GM19397 (cell line): ENCODE data around the gene KIF2A.

Experiments
- ATAC-seq: cut with Tn5 transposase; IDR thresholded peaks from one replicate; pipeline ENCODE4 v1.9.1; 2021; ENCODE audit warnings: mild to moderate bottlenecking, moderate library complexity; ENCODE audit not compliant: unreplicated experiment

The KIF2A gene

DNA sequence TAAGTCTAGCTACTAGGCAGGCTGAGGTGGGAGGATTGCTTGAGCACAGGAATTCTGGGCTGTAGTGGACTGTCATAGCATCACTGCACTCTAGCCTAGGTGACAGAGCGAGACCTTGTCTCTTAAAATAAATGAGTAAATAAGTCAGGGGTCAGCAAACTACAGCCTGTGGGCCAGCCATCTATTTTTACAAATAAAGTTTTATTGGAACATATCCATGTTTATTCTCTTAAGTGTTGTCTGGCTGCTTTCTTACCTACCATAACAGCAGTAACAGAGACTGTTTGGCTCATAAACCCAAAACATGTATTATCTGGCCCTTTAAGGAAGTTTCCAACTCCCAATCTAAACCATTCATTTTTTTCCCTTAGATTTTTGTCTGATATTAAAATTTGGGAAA lies 68.1 kb downstream of the KIF2A start:
- ATAC-seq, result no peak

GRCh38 chr5:62375627-62376026 lies 69.6 kb downstream of the KIF2A start:
- ATAC-seq, result no peak

GRCh38 chr5:62376064-62376463 lies 70.1 kb downstream of the KIF2A start:
- ATAC-seq, result no peak

- ATAC-seq, result no peak
Measured at GRCh38 chr5:62385131-62385530, 79.1 kb downstream of the KIF2A start.

GRCh38 chr5:62385816-62386400 lies 79.9 kb downstream of the KIF2A start:
- ATAC-seq, result no peak

DNA sequence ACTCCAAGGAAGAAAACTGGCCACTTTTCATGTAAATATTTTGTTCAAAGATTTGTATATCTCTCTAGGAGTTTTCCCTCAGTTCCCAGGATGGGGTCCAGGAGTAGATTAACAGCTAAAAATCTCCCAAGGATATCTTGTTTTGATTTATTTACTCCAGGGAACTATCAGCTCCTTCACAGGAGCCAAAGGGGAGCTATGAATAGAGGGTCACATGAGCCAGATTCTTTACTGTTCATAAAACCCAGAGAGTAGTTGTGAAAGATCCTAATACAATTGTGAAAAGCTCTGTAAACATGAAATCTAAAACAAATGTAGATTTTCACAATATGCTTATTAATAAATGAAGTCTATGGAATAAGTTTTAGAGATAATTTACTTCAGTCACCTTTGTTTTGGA lies 80.8 kb downstream of the KIF2A start:
- ATAC-seq, result no peak

DNA sequence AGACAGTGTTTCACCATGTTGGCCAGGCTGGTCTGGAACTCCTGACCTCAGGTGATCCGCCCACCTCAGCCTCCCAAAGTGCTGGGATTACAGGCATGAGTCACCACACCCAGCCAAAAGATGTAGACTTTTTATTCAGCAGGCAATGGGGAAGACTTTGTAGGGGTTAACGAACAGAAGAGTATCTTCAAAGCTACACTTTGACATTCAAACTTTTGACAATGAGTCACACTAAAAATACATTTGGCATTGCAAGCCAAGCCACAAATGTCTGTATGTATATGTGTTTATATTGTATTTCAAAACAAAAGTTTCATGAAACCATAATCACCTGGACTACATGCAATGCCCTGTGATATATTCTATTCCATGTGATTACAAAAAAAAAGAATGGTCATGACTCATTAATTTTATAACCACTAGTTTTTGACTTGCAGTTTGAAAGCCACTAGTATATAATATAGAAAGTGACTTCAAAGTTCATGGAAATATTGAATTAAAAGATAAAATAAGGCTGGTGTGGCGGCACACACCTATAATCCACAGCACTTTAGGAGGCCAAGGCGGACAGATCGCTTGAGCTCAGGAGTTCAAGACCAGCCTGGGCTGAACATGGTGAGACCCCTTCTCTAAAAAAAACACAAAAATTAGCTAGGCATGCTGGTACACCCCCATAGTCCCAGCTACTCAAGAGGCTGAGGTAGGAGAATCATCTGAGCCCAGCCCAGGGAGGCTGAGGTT lies 89.4 kb downstream of the KIF2A start:
- no peak for ATAC-seq

GRCh38 chr5:62403411-62404250 lies 97.6 kb downstream of the KIF2A start, which contains the start of gene DIMT1:
Gene DIMT1, minus strand, starts transcription at chr5:62403905. Its CDS starts 133 bp downstream, at chr5:62403772.
- ATAC-seq, result peak; percentile 99

GRCh38 chr5:62412549-62413329 lies 106.7 kb downstream of the KIF2A start, which contains the start of gene IPO11:
Gene IPO11, plus strand, starts transcription at chr5:62412763. Its CDS starts 24,517 bp downstream, at chr5:62437280.
- ATAC-seq, result peak; percentile 96

DNA sequence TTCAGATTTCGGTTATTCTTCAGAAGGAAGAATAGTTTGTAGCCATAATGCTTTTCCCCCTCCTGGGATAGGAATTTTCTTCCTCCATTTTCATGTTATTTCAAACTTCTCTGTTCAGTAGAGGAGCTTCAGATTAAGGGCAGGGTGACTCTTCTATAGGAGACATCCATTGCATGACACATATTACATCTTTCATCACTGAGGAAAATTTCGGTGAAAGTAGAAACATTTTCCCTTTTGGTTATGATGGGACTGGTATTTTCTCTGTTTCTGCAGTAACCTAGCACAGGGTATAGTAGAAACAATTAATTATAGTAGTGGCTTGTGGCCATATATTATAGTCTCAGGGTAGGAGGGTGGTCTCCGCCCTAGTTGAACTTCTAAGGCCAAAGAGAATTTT lies 107.7 kb downstream of the KIF2A start:
- ATAC-seq, result no peak

DNA sequence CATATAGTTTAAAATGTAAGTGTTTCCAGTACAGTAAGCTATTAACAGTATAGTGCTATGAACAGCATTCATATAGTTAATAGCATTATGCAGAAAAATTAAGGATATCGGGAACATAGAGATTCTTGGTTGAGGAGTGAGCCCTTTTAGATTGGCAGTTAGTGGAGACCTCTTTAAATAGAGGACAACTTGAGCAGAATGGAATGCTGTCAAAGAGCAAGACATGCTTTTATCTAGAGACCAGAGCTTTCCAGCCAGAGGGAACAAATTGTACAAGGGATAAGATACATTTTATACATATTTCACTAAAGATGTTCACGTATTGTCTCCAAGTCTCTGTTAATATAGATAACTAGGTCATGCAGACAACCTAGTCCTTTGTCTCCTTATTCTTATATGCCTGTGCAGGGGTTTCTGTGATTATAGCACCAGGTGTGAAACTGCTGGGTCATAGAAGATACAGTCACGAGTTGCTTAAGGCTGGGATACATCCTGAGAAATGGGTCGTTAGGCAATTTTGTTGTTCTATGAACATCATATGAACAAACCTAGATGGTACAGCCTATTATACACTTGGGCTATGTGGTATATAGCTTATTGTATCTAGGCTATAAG lies 112.6 kb downstream of the KIF2A start:
- ATAC-seq, result no peak

DNA sequence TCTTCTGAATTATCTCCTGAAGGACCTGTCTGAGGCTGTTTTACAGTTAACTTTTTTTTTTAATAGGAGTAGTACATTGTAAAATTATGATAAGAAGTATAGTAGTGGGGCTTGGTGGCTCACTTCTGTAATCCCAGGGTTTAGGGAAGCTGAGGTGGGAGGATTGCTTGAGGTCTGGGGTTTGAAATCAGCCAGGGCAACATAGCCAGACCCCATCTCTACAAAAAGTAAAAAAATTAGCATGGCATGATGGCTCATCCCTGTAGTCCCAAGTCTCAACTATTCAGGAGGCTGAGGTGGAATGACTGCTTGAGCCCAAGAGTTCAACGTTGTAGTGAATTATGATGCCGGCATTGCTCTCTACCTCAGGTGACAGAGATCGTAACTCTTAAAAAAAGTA lies 113.6 kb downstream of the KIF2A start:
- no peak for ATAC-seq

GRCh38 chr5:62421414-62421813 lies 115.4 kb downstream of the KIF2A start:
- no peak for ATAC-seq

DNA sequence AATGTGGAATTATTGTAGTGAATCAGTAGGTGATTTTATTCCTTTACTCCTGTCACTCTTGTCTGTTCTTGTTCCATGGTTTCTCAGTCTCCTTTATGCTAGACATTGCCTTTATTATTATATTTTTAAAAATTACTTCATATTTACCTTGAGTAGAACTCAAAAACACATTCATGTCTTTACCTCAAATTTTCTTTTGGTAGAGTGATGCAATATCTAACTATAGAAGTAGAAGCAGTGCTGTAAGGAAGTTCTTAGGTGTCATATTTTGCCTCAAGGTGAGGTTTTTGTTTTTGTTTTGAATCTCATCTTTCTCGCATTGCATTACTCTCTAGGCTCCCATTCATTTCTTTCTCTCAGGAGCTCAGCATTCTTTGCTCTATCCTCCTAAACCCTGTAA lies 118.8 kb downstream of the KIF2A start:
- no peak for ATAC-seq

- ATAC-seq, result no peak
Measured at GRCh38 chr5:62431735-62432620, 126.0 kb downstream of the KIF2A start.

DNA sequence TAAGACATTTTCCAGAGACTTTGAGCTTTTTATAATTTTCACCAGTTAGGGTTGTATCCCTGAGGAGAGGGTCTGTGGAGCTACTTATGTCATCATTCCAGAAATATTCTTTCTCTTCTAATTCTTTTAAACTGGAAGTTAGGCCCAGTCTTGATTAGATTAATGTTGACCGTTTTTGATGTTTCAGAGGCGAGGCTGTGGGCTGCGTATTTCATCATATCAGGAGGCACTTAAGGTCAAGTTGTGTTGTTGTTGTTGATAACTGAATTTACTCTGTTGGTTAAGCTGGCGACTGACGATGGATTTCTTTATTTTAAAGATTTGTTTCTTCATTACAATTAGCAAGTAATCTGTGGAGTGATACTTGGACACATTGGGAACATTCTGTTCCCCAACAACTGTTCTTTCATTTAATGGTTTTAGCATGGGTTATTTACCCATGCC lies 126.6 kb downstream of the KIF2A start:
- ATAC-seq, result no peak
